Effector memory CD8-positive, alpha-beta T cell (primary cell): ENCODE measurements around the gene ASH1L.
"Not testable (repeated sequence)": the region's sequence is repeated elsewhere in the genome, so short reads cannot be mapped to it uniquely, and the experiment has no call there.

Experiments
- ATAC-seq: fragments of 150-1000 bp; cut with Tn5 transposase; replicated peaks from 2 replicates; pipeline ENCODE4 v1.10.0; 2021; ENCODE audit warnings: mild to moderate bottlenecking, moderate library complexity
- DNase-seq, 3 experiments: peaks; one replicate each; pipeline ENCODE4 v3.0.0; 2021
- H3K27ac Mint-ChIP-seq, 2 donors: one replicate each; pipeline ENCODE4 v1.8.0; 2022; ENCODE audit warnings: mild to moderate bottlenecking in 2 of 2, mixed read lengths in 2 of 2, moderate library complexity in 2 of 2
- H3K27me3 Mint-ChIP-seq, 2 donors: one replicate each; pipeline ENCODE4 v1.8.0; 2022; ENCODE audit warnings: mixed read lengths in 2 of 2
- H3K36me3 Mint-ChIP-seq: one replicate; pipeline ENCODE4 v1.8.0; 2022; ENCODE audit warnings: mild to moderate bottlenecking, moderate library complexity, mixed read lengths; ENCODE audit not compliant: insufficient read depth
- H3K4me1 Mint-ChIP-seq, 2 donors: one replicate each; pipeline ENCODE4 v1.8.0; 2022; ENCODE audit warnings: low read depth in 2 of 2, mixed read lengths in 2 of 2
- H3K4me3 Mint-ChIP-seq, 2 donors: one replicate each; pipeline ENCODE4 v1.8.0; 2022; ENCODE audit warnings: mild to moderate bottlenecking in 2 of 2, mixed read lengths in 2 of 2, moderate library complexity in 2 of 2
- H3K9me3 Mint-ChIP-seq, 2 donors: one replicate each; pipeline ENCODE4 v1.8.0; 2022; ENCODE audit warnings: mixed read lengths in 2 of 2

The ASH1L gene

DNA sequence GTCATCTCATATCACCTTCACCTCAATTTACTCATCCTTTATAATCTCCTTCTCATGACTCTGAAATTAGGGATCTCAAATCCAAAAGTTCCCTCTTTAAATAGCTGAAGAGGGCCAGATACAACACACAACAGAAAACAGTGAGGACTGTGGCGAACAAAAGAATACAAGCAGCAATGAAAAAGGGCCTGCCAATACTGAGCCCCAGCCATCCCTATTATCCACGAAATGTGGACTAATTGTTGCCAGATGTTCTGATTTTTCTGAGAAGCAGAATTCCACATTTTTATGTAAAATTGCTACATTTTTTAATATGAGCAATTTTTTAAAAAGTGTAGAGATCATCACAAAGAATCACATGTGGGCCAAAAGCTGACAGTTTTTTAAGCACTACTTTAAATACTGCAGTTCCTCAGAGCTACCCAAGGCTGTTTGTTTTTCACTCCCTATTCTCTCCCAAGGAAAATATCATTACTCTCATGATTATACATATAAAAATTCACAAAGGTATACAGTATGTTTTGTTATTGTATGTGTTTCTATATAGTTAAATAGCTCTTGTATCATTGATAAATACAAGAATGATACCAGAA, 90.0 kb downstream of the ASH1L start:
- Mint-ChIP-seq H3K36me3 (peaks cover 13% of the 10 kb centered on the region), H3K27me3 (no peaks in the 10 kb centered on the region), H3K4me1 (peaks cover 15 to 31% of the 10 kb centered on the region in 2 donors), H3K4me3 (no peak overlapping the region), H3K9me3 (no peaks in the 10 kb centered on the region), H3K27ac (no peak overlapping the region)
- DNase-seq (no peak), ATAC-seq (no peak)

- H3K27me3 Mint-ChIP-seq, result no peaks in the 10 kb centered on the region
- ATAC-seq (no peak), DNase-seq (no peak)
- H3K9me3 Mint-ChIP-seq, result no peaks in the 10 kb centered on the region
- H3K36me3 Mint-ChIP-seq, result peaks cover 13% of the 10 kb centered on the region
- no peak overlapping the region for H3K27ac Mint-ChIP-seq
- H3K4me3 Mint-ChIP-seq, result no peak overlapping the region
- peaks cover 18 to 35% of the 10 kb centered on the region in 2 donors for H3K4me1 Mint-ChIP-seq
Observed at GRCh38 chr1:155471891-155472290, 90.7 kb downstream of the ASH1L start.

GRCh38 chr1:155471026-155471425, 91.6 kb downstream of the ASH1L start:
- DNase-seq (no peak), ATAC-seq (no peak)
- H3K4me3 Mint-ChIP-seq, result no peak overlapping the region
- H3K27ac Mint-ChIP-seq, result no peak overlapping the region
- H3K9me3 Mint-ChIP-seq, result no peaks in the 10 kb centered on the region
- peaks cover 10% of the 10 kb centered on the region for H3K36me3 Mint-ChIP-seq
- peaks cover 21 to 43% of the 10 kb centered on the region in 2 donors for H3K4me1 Mint-ChIP-seq
- H3K27me3 Mint-ChIP-seq, result no peaks in the 10 kb centered on the region

- Mint-ChIP-seq H3K27ac (peak overlapping the region in 1 of 2 donors; percentile 19), H3K27me3 (no peaks in the 10 kb centered on the region), H3K36me3 (peaks cover 8% of the 10 kb centered on the region), H3K9me3 (no peaks in the 10 kb centered on the region), H3K4me3 (no peak overlapping the region), H3K4me1 (peaks cover 17 to 42% of the 10 kb centered on the region in 2 donors)
- no peak for ATAC-seq
- no peak for DNase-seq
Observed at GRCh38 chr1:155466996-155467395, 95.6 kb downstream of the ASH1L start.

GRCh38 chr1:155466617-155466972, 96.0 kb downstream of the ASH1L start:
- H3K27ac Mint-ChIP-seq, result peak overlapping the region; percentile 19 to 85
- H3K36me3 Mint-ChIP-seq, result peaks cover 8% of the 10 kb centered on the region
- H3K4me1 Mint-ChIP-seq, result peaks cover 17 to 42% of the 10 kb centered on the region in 2 donors
- H3K4me3 Mint-ChIP-seq, result no peak overlapping the region
- DNase-seq, result no peak
- no peaks in the 10 kb centered on the region for H3K27me3 Mint-ChIP-seq
- ATAC-seq, result peak; percentile 54
- no peaks in the 10 kb centered on the region for H3K9me3 Mint-ChIP-seq

- no peaks in the 10 kb centered on the region for H3K9me3 Mint-ChIP-seq
- H3K4me3 Mint-ChIP-seq, result no peak overlapping the region
- peaks cover 12% of the 10 kb centered on the region for H3K36me3 Mint-ChIP-seq
- no peak for ATAC-seq
- no peak for DNase-seq
- peak overlapping the region in 1 of 2 donors; percentile 76 for H3K27ac Mint-ChIP-seq
- H3K27me3 Mint-ChIP-seq, result no peaks in the 10 kb centered on the region
- H3K4me1 Mint-ChIP-seq, result peaks cover 11 to 41% of the 10 kb centered on the region in 2 donors
Observed at GRCh38 chr1:155463865-155464650, 98.5 kb downstream of the ASH1L start.

DNA sequence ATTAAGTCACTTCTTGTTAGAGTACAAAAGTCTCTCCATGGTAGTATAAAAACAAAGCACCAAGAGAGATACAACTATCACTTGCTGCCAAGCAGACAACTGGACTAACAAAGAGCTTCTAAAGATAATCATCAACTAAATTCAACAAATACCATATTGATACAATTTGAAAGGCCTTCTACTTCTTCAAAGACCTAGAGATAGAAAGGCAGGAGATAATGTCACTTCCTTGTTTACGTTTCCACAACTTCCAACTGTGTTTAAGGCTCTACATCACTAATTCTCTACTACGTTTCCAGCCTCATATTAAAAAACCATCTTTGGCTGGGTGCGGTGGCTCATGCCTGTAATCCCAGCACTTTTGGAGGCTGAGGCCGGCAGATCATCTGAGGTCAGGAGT, 104.5 kb downstream of the ASH1L start:
- Mint-ChIP-seq H3K4me1 (peaks cover 0 to 20% of the 10 kb centered on the region in 2 donors), H3K9me3 (no peaks in the 10 kb centered on the region), H3K4me3 (no peak overlapping the region), H3K27me3 (no peaks in the 10 kb centered on the region), H3K36me3 (peaks cover 19% of the 10 kb centered on the region), H3K27ac (peak overlapping the region in 1 of 2 donors; percentile 58)
- no peak for DNase-seq
- ATAC-seq, result no peak

GRCh38 chr1:155457266-155457665, 105.3 kb downstream of the ASH1L start:
- DNase-seq (no peak), ATAC-seq (no peak)
- Mint-ChIP-seq H3K27me3 (no peaks in the 10 kb centered on the region), H3K36me3 (peaks cover 19% of the 10 kb centered on the region), H3K4me3 (no peak overlapping the region), H3K9me3 (no peaks in the 10 kb centered on the region), H3K4me1 (peaks cover 0 to 14% of the 10 kb centered on the region in 2 donors), H3K27ac (no peak overlapping the region)

DNA sequence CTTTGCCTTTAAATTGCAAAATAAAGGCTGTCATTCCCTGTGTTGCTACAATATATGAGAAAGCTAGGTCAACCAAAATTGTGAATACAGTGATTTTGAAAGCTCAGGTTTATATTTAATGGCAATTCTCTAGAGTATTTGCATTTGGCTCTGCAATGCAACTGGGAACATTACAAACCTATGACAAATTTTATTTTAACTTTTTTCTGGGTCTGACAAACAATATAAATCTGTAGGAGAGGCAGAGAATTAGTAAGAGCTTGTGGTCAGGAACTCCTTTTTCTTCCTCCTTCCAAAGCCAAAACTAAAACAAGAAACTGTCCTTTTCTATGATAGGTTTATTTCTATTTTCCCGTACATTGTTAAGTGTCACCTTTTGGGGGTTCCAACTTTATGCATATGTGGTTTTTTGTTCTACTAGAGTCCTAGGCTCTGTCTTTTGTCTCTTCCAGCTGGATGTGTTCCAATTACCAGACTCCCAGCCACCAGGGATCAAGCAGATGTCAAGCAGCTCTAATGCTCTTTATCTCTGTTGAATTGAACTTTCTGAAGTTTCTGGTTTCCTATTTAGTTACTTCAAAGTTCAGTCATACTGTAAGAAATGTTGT, 106.9 kb downstream of the ASH1L start:
- Mint-ChIP-seq H3K9me3 (no peaks in the 10 kb centered on the region), H3K27me3 (no peaks in the 10 kb centered on the region), H3K36me3 (peaks cover 32% of the 10 kb centered on the region), H3K4me3 (no peak overlapping the region), H3K27ac (peak overlapping the region in 1 of 2 donors; percentile 12), H3K4me1 (peaks cover 0 to 5% of the 10 kb centered on the region in 2 donors)
- DNase-seq (no peak), ATAC-seq (no peak)

DNA sequence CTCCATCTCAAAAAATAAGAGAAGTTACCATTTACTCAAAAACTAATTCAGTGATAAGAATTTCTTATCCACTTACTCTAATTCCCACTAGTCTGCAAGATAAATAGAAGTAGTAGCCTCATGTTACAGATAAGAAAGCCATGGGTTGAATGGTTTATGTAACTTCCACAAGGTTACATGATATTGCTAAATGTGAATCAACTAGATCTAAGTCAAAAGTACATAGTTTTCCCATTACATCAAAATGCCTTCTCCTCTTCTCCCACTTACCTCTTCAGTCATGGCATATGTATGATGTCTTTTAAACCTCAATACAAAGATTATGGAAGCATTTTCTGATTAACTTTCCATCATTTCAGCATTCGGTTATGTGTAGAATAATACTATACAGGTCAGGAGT, 108.5 kb downstream of the ASH1L start:
- Mint-ChIP-seq H3K4me3 (no peak overlapping the region), H3K27ac (no peak overlapping the region), H3K4me1 (peaks cover 0 to 5% of the 10 kb centered on the region in 2 donors), H3K27me3 (no peaks in the 10 kb centered on the region), H3K36me3 (peaks cover 40% of the 10 kb centered on the region), H3K9me3 (no peaks in the 10 kb centered on the region)
- DNase-seq (no peak), ATAC-seq (no peak)

- ATAC-seq, result no peak
- no peak for DNase-seq
- H3K9me3 Mint-ChIP-seq, result no peaks in the 10 kb centered on the region
- no peak overlapping the region for H3K4me3 Mint-ChIP-seq
- H3K4me1 Mint-ChIP-seq, result peaks cover 0 to 5% of the 10 kb centered on the region in 2 donors
- no peaks in the 10 kb centered on the region for H3K27me3 Mint-ChIP-seq
- peak overlapping the region; percentile 17 to 56 for H3K27ac Mint-ChIP-seq
- peaks cover 47% of the 10 kb centered on the region for H3K36me3 Mint-ChIP-seq
Observed at GRCh38 chr1:155453141-155453540, 109.5 kb downstream of the ASH1L start.

DNA sequence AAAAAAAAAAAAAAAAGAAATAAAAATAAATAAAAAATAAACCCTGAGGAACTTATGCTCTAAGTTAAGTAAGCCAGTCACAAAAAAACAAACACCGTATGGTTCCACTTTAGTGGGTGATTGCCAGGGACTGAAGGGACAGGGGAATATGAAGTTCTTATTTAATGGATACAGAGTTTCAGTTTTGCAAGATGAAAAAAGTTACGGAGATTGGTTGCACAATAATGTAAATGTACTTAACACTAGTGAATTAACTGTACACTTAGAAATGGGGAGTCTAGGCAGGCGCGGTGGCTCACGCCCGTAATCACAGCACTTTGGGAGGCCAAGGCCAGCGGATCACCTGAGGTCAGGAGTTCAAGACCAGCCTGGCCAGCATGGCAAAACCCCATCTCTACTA, 111.4 kb downstream of the ASH1L start:
- ATAC-seq (no peak), DNase-seq (no peak)
- H3K4me1 Mint-ChIP-seq, result no peaks in the 10 kb centered on the region
- no peak overlapping the region for H3K4me3 Mint-ChIP-seq
- no peaks in the 10 kb centered on the region for H3K9me3 Mint-ChIP-seq
- peaks cover 49% of the 10 kb centered on the region for H3K36me3 Mint-ChIP-seq
- H3K27ac Mint-ChIP-seq, result no peak overlapping the region
- H3K27me3 Mint-ChIP-seq, result no peaks in the 10 kb centered on the region

DNA sequence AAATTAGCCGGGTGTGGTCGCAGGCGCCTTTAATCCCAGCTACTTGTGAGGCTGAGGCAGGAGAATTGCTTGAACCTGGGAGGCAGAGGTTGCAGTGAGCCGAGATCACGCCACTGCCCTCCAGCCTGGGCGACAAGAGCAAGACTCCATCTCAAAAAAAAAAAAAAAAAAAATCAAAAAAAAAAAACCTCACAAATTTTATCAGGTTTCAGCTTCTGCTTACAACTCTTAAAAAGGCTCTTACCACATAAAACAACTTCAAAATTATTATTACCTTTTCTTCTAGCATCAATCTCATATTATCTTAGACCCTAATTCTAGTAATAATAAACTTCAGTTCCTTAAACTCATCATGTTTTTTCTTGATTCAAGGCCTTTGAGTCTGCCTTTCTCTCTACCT, 120.2 kb downstream of the ASH1L start:
- H3K27me3 Mint-ChIP-seq, ATAC-seq, DNase-seq, H3K4me3 Mint-ChIP-seq, H3K9me3 Mint-ChIP-seq: not testable (repeated sequence)
- H3K36me3 Mint-ChIP-seq, result peaks cover 25% of the 10 kb centered on the region
- H3K27ac Mint-ChIP-seq, result peak overlapping the region; percentile 19 to 51
- H3K4me1 Mint-ChIP-seq, result peaks cover 3 to 11% of the 10 kb centered on the region in 2 donors

- Mint-ChIP-seq H3K36me3 (peaks cover 41% of the 10 kb centered on the region), H3K4me1 (peaks cover 3% of the 10 kb centered on the region in 2 donors), H3K27ac (no peak overlapping the region), H3K9me3 (no peaks in the 10 kb centered on the region), H3K4me3 (no peak overlapping the region), H3K27me3 (no peaks in the 10 kb centered on the region)
- ATAC-seq (no peak), DNase-seq (no peak)
Observed at GRCh38 chr1:155437405-155437804, 125.2 kb downstream of the ASH1L start.
